Epidermal melanocyte (primary cell): ENCODE results near the gene MUC5B.
"Not testable (repeated sequence)": the region's sequence is repeated elsewhere in the genome, so short reads cannot be mapped to it uniquely, and the experiment has no call there.

ENCODE experiments used
- DNase-seq: peaks from one replicate; pipeline ENCODE4 v3.0.0; 2011; ENCODE audit warnings: low spot score; ENCODE audit not compliant: insufficient read length

Gene MUC5B

DNA sequence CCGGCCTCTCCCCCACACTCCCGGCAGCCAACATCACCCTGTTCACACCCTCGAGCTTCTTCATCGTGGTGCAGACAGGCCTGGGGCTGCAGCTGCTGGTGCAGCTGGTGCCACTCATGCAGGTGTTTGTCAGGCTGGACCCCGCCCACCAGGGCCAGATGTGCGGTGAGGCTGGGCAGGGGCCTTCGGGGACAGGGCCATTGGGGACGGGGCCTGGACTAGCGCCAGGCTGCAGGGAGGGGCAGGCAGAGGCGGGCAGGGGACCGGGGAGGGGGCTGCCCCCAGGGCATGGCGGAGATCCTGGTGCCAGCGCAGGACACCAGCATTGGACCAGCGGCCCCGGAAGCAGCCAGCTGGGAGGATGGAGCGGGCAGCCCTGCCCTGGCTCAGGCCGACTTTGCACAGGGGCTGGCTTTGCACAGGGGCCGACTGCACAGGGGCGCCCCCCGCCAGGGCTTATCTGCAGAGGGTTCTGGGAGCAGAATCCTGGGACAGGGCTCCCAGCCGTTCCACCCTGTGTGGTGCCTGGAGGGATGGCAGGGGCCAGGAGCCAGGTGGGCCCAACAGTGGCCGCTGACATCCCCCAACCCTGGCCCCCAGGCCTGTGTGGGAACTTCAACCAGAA, 8.6 kb downstream of the MUC5B start:
- DNase-seq = peak; percentile 15

DNA sequence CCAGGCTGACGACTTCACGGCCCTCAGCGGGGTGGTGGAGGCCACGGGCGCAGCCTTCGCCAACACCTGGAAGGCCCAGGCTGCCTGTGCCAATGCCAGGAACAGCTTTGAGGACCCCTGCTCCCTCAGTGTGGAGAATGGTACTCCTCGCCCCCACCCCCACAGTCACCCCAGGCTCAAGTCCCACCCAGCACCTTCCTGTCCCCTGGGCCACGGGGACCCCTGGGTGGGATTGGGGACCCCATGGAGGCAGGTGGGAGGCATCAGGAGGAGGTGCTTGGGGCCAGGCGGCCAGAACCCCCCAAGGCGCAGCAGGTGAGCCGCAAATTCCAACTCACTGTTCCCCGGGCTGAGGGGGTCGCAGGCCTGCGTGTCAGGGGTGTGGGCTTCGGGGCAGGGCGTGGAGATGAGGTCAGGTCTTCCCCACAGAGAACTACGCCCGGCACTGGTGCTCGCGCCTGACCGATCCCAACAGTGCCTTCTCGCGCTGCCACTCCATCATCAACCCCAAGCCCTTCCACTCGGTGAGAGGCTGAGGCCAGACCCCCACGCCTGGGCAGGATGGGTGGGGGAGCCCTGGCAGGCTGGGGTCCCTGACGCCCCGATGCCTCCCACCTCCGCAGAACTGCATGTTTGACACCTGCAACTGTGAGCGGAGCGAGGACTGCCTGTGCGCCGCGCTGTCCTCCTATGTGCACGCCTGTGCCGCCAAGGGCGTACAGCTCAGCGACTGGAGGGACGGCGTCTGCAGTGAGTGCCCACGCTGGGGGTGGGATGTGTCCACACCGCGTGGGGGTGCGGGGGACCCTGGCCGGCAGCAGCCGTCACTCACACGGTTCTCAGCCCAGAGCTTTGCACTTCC, 9.4 kb downstream of the MUC5B start:
- peak; percentile 11 for DNase-seq

DNA sequence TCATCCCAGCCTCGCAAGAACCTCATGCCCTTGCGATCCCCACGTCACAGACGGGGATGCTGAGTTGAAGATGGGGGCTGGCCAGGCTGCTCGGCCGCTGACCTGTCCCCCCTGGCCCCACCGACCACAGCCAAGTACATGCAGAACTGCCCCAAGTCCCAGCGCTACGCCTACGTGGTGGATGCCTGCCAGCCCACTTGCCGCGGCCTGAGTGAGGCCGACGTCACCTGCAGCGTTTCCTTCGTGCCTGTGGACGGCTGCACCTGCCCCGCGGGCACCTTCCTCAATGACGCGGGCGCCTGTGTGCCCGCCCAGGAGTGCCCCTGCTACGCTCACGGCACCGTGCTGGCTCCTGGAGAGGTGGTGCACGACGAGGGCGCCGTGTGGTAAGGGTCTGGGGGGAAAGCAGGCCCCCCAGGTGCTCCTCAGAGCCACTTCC, 10.0 kb downstream of the MUC5B start:
- DNase-seq = no peak

DNA sequence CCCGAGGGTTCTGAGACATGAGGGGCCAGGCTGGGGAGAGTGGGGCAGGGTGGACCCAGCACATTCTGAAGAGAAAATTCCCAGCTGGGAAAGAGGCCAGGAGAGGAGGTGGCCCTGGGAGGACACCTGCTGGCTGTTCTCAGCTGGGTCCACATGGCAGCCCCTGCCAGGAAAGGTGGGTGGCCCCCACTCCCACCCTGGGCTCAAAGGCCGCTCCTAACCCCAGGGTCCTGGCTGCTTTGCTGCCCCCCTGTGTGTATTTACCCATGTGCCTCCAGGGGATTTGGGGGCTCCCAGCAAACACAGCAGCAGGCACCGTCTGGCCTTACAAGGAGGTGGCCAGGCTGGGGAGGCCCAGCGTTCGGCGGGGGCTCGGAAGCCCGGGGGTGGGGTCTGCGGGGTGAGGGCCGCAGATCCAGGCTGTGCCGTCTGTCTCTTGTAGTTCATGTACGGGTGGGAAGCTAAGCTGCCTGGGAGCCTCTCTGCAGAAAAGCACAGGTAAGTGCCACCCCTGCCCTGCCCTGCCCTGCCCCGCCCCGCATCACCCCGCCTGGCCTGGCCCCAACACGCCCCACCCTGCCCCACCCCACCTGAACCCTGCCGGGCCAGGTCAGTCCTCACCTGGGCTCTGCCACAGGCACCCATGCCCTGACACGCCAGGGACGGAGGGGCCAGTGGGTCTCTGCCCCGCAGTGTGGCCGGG, 10.6 kb downstream of the MUC5B start:
- peak; percentile 13 for DNase-seq

DNA sequence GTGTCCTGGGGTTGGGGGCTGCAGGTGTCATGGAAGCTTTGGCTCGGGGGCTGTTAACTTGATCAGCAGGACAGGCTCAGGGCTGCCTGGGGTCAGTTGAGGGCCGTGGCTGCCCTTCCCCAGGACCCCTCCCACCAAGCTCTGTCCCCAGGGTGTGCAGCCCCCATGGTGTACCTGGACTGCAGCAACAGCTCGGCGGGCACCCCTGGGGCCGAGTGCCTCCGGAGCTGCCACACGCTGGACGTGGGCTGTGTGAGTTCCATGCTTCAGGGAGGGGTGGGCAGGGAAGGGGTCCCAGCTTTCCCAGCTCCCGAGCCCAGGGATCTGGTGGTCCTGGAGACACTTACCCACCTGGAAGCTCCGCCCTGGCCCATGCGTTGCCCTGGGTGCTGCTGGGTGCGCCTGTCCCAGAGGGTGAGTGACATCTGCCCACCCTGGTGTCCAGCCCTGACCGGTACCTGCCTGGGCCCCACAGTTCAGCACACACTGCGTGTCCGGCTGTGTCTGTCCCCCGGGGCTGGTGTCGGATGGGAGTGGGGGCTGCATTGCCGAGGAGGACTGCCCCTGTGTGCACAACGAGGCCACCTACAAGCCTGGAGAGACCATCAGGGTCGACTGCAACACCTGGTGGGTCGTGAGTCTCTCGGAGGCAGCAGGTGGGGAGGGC, 11.3 kb downstream of the MUC5B start:
- DNase-seq = peak; percentile 14

DNA sequence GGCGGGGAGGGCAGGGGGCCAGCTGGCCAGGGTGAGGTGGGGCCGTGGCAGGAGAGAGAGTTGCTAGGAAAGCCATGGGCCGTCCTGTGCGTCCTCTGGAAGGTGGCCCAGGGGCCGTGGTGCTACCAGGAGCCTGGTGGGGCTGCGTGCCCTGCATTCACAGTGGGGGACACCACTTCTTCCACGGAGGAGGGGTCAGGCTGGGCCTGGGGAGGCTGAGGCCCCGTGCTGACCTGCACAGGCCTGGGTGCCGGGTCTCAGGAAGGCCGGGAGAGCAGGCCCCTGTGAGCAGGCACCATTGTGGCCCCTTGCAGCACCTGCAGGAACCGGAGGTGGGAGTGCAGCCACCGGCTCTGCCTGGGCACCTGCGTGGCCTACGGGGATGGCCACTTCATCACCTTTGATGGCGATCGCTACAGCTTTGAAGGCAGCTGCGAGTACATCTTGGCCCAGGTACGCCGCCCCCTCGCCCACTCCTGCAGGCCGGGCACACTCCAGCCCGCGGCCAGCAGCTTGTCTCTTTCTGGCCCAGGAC, 12.0 kb downstream of the MUC5B start:
- peak; percentile 12 for DNase-seq

DNA sequence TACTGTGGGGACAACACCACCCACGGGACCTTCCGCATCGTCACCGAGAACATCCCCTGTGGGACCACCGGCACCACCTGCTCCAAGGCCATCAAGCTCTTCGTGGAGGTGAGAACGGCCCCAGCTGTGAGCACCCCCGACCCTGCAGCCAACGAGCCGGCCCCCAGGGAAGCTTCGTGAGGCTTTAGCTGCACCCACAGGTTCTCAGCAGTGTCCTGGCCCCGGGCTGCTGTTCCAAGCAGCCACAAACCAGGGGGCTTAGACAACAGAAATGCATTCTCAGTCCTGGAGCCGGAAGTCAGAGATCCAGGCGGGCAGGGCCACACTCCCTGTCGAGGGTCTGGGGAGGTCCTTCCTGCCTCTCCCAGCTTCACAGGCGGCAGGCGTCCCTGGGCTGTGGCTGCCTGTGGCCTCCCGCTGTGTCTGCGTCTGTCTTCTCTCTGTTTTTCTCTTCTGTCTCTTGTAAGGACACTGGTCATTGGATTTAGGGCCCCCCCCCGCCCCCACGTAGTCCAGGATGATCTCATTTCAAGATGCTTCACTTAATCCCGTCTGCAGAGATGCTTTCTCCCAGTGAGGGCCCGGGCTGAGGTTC, 12.5 kb downstream of the MUC5B start:
- DNase-seq = no peak

DNA sequence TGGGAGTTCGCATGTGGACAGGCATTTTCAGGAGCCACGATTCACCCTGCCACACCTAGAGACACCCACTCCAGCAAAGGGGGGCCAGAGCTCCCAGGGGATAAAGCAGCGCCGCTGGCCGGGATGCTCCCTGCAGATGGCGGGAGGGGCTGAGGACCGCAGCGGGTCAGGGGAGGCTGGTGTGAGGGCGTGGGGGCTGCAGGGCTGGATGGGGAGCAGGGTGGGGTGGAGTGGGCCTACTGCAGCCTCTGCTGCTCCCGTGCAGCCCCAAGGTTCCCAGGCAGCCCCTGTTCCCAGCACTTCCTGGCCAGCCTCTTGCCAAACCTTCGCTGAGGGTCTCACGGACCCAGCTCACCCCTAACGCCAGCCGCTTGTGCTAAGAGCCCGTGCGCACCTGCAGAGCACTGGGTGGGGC, 13.0 kb downstream of the MUC5B start:
- DNase-seq = no peak

DNA sequence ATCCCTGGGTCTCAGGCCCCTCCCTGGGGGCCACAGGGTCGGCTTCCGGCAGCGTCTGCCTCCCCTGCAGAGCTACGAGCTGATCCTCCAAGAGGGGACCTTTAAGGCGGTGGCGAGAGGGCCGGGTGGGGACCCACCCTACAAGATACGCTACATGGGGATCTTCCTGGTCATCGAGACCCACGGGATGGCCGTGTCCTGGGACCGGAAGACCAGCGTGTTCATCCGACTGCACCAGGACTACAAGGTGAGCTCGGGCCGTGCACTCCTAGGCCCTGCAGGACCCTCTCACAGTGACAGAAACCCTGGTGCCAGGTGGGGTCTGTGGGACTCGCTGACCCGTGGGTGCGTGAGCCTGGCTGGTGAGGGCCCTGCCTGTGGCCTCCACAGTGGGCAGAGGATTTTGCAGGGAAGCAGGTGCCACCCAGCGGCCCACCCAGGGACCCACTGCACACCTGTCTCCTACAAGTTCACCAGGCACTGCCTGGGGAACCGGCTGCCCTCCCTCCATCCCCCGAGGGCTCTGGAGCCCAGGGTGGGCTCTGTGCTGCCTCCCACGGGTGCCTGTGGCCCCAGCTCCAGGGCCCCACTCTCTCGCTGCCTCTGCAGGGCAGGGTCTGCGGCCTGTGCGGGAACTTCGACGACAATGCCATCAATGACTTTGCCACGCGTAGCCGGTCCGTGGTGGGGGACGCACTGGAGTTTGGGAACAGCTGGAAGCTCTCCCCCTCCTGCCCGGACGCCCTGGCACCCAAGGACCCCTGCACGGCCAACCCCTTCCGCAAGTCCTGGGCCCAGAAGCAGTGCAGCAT, 13.7 kb downstream of the MUC5B start:
- DNase-seq = no peak

DNA sequence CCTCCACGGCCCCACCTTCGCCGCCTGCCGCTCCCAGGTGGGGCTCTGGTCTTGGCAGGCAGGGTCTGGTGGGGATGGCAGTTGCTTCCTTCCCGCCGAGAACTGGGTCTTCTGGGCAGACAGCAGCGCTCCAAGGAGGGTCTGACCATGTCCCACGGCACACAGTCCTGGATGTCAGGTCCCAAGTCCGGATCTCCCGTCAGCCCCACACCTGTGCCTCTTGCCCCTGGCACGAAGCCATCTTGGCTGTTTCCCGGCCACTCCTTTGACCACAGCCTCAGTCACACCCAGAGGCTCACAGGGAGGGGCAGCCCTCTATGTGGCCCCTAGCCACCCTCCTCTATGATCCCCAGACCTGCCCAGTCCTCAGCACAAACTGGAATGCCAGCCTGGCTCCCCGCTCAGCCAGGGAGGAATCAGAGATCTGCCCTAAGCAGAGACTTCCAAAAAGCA, 14.3 kb downstream of the MUC5B start:
- DNase-seq = no peak

DNA sequence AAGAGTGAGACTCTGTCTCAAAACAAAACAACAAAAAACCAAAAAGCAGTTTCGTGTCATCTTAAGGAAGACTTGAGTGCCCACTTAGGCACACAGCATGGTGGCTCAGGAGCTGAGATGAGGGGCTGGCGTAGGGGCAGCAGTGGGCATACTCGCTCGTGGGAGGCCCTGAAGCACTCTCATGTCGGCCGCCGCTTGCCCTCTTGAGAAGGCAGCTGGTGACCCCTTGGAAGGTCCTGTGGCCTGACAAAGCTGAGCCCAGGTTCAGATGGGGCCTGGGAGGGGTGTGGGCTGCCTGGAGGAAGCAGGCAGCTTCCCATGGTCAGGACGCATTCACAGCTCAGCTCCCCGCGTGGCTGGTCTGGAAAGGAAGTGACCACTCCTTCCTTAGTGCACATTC, 15.0 kb downstream of the MUC5B start:
- no peak for DNase-seq

DNA sequence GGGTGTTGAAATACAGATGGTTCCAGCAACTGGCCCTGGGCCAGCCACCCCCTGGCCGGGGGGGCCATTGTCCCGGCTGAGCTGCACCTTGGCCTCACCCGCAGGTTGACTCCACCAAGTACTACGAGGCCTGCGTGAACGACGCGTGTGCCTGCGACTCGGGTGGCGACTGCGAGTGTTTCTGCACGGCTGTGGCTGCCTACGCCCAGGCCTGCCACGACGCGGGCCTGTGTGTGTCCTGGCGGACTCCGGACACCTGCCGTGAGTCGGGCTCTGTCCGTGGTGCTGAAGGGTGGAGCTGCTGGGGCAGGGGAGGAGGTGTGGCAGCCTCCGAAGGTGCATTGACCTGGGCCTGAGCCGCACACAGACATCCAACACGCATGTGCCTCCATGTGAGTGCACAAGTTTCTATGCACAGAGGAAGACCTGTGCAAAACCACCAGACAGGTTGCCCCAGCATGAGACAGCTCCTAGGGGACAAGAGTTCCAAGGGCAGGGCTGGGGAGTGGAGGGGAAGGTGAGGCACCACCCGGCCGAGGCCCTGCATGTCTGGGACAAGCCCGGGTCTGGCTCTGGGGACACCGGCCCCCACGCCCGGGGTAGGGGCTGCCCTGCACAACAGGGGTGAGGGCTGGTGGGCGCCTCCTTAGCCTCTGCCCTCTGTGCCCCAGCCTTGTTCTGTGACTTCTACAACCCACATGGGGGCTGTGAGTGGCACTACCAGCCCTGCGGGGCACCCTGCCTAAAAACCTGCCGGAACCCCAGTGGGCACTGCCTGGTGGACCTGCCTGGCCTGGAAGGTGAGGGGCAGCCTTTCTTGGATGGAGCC, 16.1 kb downstream of the MUC5B start:
- DNase-seq = no peak

DNA sequence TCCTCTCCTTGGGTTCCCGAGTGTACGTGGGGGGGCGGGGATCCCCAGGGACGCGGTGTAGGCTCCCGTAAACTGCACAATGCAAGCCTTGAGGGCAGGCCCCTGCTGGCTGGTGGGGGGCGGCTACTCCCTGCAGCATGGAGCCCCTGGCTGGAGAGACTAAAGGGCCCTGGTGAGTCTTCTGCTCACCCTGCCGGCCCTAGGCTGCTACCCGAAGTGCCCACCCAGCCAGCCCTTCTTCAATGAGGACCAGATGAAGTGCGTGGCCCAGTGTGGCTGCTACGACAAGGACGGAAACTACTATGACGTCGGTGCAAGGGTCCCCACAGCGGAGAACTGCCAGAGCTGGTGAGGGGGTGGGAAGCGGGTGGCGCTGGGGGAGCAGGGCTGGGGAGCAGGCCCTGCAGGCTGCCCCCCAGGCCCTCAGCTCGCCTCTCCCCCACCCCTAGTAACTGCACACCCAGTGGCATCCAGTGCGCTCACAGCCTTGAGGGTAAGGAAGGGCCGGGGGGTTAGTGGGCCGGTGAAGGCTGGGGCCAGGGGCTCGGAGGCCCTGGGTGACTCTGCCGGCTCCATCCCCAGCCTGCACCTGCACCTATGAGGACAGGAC, 16.8 kb downstream of the MUC5B start:
- DNase-seq = no peak

DNA sequence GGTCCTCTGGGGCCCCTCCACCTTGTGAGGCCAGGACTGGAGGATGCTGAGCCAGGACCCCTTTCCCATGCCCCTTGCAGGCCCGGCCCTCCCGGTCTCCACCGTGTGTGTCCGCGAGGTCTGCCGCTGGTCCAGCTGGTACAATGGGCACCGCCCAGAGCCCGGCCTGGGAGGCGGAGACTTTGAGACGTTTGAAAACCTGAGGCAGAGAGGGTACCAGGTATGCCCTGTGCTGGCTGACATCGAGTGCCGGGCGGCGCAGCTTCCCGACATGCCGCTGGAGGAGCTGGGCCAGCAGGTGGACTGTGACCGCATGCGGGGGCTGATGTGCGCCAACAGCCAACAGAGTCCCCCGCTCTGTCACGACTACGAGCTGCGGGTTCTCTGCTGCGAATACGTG, 17.9 kb downstream of the MUC5B start:
- no peak for DNase-seq

DNA sequence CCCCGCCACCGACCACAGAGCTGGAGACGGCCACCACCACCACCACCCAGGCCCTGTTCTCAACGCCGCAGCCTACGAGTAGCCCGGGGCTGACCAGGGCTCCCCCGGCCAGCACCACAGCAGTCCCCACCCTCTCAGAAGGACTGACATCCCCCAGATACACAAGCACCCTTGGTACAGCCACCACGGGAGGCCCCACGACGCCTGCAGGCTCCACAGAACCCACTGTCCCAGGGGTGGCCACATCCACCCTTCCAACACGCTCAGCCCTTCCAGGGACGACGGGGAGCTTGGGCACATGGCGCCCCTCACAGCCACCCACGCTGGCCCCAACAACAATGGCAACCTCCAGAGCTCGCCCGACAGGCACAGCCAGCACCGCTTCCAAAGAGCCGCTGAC, 18.8 kb downstream of the MUC5B start:
- no peak for DNase-seq

DNA sequence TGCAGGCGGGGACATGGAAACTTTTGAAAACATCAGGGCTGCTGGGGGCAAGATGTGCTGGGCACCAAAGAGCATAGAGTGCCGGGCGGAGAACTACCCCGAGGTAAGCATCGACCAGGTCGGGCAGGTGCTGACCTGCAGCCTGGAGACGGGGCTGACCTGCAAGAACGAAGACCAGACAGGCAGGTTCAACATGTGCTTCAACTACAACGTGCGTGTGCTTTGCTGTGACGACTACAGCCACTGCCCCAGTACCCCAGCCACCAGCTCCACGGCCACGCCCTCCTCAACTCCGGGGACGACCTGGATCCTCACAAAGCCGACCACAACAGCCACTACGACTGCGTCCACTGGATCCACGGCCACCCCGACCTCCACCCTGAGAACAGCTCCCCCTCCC, 19.4 kb downstream of the MUC5B start:
- DNase-seq = no peak

DNA sequence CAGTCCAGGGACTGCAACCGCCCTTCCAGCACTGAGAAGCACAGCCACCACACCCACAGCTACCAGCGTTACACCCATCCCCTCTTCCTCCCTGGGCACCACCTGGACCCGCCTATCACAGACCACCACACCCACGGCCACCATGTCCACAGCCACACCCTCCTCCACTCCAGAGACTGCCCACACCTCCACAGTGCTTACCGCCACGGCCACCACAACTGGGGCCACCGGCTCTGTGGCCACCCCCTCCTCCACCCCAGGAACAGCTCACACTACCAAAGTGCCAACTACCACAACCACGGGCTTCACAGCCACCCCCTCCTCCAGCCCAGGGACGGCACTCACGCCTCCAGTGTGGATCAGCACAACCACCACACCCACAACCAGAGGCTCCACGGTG, 19.9 kb downstream of the MUC5B start:
- DNase-seq = not testable (repeated sequence)

DNA sequence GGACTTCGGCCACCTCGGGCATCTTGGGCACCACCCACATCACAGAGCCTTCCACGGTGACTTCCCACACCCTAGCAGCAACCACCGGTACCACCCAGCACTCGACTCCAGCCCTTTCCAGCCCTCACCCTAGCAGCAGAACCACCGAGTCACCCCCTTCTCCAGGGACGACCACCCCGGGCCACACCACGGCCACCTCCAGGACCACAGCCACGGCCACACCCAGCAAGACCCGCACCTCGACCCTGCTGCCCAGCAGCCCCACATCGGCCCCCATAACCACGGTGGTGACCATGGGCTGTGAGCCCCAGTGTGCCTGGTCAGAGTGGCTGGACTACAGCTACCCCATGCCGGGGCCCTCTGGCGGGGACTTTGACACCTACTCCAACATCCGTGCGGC, 20.7 kb downstream of the MUC5B start:
- DNase-seq = not testable (repeated sequence)

DNA sequence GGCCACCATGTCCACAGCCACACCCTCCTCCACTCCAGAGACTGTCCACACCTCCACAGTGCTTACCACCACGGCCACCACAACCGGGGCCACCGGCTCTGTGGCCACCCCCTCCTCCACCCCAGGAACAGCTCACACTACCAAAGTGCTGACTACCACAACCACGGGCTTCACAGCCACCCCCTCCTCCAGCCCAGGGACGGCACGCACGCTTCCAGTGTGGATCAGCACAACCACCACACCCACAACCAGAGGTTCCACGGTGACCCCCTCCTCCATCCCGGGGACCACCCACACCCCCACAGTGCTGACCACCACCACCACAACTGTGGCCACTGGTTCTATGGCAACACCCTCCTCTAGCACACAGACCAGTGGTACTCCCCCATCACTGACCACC, 21.7 kb downstream of the MUC5B start:
- not testable (repeated sequence) for DNase-seq
